ENCODE data around the gene CCDC192. TPM values are rescaled to one million over a fixed set of nuclear protein-coding genes. Genes with fewer than 3 reads are reported as not detected.

CCDC192 gene
- total and polyA plus RNA-seq, 10 of the 15 experiments (the other 5 are each of a cell fraction or from before 2014, with no cell fraction given), result 0.20 to 0.79 (median 0.32) TPM; not detected in 4

GRCh38 chr5:127774221-127774620 is 71.0 kb downstream of the CCDC192 start:
- no peak overlapping the region for H3K27ac ChIP-seq (ENCODE audit: control insufficient read depth, insufficient read depth)
- no peak overlapping the region for H2AFZ ChIP-seq (ENCODE audit: control insufficient read depth, low read depth, low read length)
- FAIRE-seq, result no peak
- intact Hi-C loops (cut with micrococcal nuclease; ENCODE audit: unreplicated experiment) (no loop called here), in situ Hi-C loops (cut with MboI) (no loop called here)
- RAD21 ChIA-PET (ENCODE audit: unreplicated experiment), result no interaction called here
- DNase-seq (ENCODE audit: low read depth, low spot score), result no peak
- H3K4me2 ChIP-seq (ENCODE audit: control insufficient read depth, insufficient read depth), result no peak overlapping the region
- no peak for TF ChIP-seq CBX5 (IDR thresholded peaks at IDR 0.05; ENCODE audit: low read depth)
- no peak for TF ChIP-seq TCF3 (IDR thresholded peaks at IDR 0.05; ENCODE audit: borderline replicate concordance, insufficient read depth, low read depth, low read length)
- TF ChIP-seq NRF1 (conservative IDR thresholded peaks at IDR 0.05; ENCODE audit: low read depth, low read length), result no peak
- TF ChIP-seq, protein P1, sequence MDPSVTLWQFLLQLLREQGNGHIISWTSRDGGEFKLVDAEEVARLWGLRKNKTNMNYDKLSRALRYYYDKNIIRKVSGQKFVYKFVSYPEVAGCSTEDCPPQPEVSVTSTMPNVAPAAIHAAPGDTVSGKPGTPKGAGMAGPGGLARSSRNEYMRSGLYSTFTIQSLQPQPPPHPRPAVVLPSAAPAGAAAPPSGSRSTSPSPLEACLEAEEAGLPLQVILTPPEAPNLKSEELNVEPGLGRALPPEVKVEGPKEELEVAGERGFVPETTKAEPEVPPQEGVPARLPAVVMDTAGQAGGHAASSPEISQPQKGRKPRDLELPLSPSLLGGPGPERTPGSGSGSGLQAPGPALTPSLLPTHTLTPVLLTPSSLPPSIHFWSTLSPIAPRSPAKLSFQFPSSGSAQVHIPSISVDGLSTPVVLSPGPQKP (IDR thresholded peaks at IDR 0.05; ENCODE audit: low read depth, low read length), result no peak
- H3K79me2 ChIP-seq (ENCODE audit: control insufficient read depth, insufficient read depth, low read length), result no peaks in the 10 kb centered on the region
- H3K27me3 ChIP-seq (replicated peaks in 1 of 2; ENCODE audit: control insufficient read depth in 2 of 2, insufficient read depth in 2 of 2, low read length in 1 of 2), result no peaks in the 10 kb centered on the region
- CTCF ChIA-PET, result no interaction called here
- no peak overlapping the region for H3K4me3 ChIP-seq
- no peak overlapping the region for H3K9ac ChIP-seq (ENCODE audit: control insufficient read depth, insufficient read depth, low read length)
- no peaks in the 10 kb centered on the region for H3K36me3 ChIP-seq (ENCODE audit: control insufficient read depth in 2 of 2, insufficient read depth in 2 of 2, low read length in 1 of 2)
- H3K9me3 ChIP-seq (replicated peaks; ENCODE audit: control insufficient read depth, insufficient read depth, low read length), result no peaks in the 10 kb centered on the region
- SMC1A ChIA-PET (ENCODE audit: uncharacterized antibody, unreplicated experiment), result no interaction called here
- H4K20me1 ChIP-seq (ENCODE audit: control insufficient read depth, insufficient read depth), result no peaks in the 10 kb centered on the region
- POLR2A ChIA-PET, result no interaction called here
- 11% methylated on average over 2 of the region's 2 CpGs for WGBS (ENCODE audit: insufficient coverage, insufficient replicate concordance, low lambda C conversion rate, missing lambda C conversion rate)
- no peaks in the 10 kb centered on the region for H3K4me1 ChIP-seq (ENCODE audit: control insufficient read depth, insufficient read depth, low read length)
- ATAC-seq, result no peak
- no TSS peak for BruUV-seq (replicated peaks)

DNA sequence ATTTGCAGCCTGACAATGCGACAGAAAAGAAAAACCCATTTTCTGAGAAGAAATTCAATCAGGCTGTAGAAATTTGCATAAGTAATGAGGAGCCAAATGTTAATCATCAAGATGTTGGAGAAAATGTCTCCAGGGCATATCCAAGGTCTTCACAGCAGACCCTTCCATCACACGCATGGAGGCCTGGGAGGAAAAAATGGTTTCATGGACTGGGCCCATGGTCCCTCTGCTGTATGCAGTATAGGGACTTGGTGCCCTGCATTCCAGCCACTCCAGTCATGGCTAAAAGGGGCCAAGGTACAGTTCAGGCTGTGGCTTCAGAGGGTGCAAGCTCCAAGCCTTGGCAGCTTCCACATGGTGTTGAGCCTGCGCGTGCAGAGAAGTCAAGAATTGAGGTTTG is 73.3 kb downstream of the CCDC192 start:
- no TSS peak for BruUV-seq (replicated peaks)
- Histone ChIP-seq H3K4me1 (ENCODE audit: control insufficient read depth, insufficient read depth, low read length) (no peaks in the 10 kb centered on the region), H2AFZ (ENCODE audit: control insufficient read depth, low read depth, low read length) (no peak overlapping the region), H3K9me3 (replicated peaks; ENCODE audit: control insufficient read depth, insufficient read depth, low read length) (no peaks in the 10 kb centered on the region), H3K27me3 (replicated peaks in 1 of 2; ENCODE audit: control insufficient read depth in 2 of 2, insufficient read depth in 2 of 2, low read length in 1 of 2) (no peaks in the 10 kb centered on the region), H3K4me2 (ENCODE audit: control insufficient read depth, insufficient read depth) (no peak overlapping the region), H3K79me2 (ENCODE audit: control insufficient read depth, insufficient read depth, low read length) (no peaks in the 10 kb centered on the region), H4K20me1 (ENCODE audit: control insufficient read depth, insufficient read depth) (no peaks in the 10 kb centered on the region), H3K4me3 (no peak overlapping the region), H3K27ac (ENCODE audit: control insufficient read depth, insufficient read depth) (no peak overlapping the region), H3K36me3 (ENCODE audit: control insufficient read depth in 2 of 2, insufficient read depth in 2 of 2, low read length in 1 of 2) (no peaks in the 10 kb centered on the region), H3K9ac (ENCODE audit: control insufficient read depth, insufficient read depth, low read length) (no peak overlapping the region)
- FAIRE-seq, result no peak
- POLR2A ChIA-PET, result no interaction called here
- 92% methylated on average over 4 of the region's 4 CpGs for WGBS (ENCODE audit: insufficient coverage, insufficient replicate concordance, low lambda C conversion rate, missing lambda C conversion rate)
- CTCF ChIA-PET, result no interaction called here
- in situ Hi-C loops (cut with MboI), result no loop called here
- intact Hi-C loops (cut with micrococcal nuclease; ENCODE audit: unreplicated experiment), result no loop called here
- SMC1A ChIA-PET (ENCODE audit: uncharacterized antibody, unreplicated experiment), result no interaction called here
- no peak for ATAC-seq
- DNase-seq (ENCODE audit: low read depth, low spot score), result no peak
- RAD21 ChIA-PET (ENCODE audit: unreplicated experiment), result no interaction called here
- TF ChIP-seq MEF2A (IDR thresholded peaks at IDR 0.05; ENCODE audit: insufficient read depth, low read depth, low read length) (no peak), RELA (IDR thresholded peaks at IDR 0.05; ENCODE audit: borderline replicate concordance, partially characterized antibody) (no peak), YY1 (IDR thresholded peaks at IDR 0.05; ENCODE audit: low read depth, low read length) (no peak), E2F4 (IDR thresholded peaks at IDR 0.05; ENCODE audit: low read depth, low read length) (no peak), NFYB (IDR thresholded peaks at IDR 0.05; ENCODE audit: insufficient read depth, low read depth, low read length) (no peak), SUZ12 (IDR thresholded peaks at IDR 0.05; ENCODE audit: unreplicated experiment) (no peak), RFX5 (IDR thresholded peaks at IDR 0.05; ENCODE audit: low read depth, low read length) (no peak), CTCF (IDR thresholded peaks at IDR 0.05 in 2 of 3, conservative IDR thresholded peaks at IDR 0.05 in 1 of 3; ENCODE audit: control insufficient read depth in 2 of 3, extremely low read depth in 1 of 3, insufficient read depth in 1 of 3, low read depth in 3 of 3, low read length in 3 of 3) (no peak), SMC3 (IDR thresholded peaks at IDR 0.05; ENCODE audit: borderline replicate concordance, low read length) (no peak), JUND (IDR thresholded peaks at IDR 0.05; ENCODE audit: low read depth, low read length) (no peak), NFXL1 (IDR thresholded peaks at IDR 0.05; ENCODE audit: borderline replicate concordance) (no peak), PML (IDR thresholded peaks at IDR 0.05; ENCODE audit: low read length) (no peak)

All from GM12878 (cell line).